Esophagus mucosa (tissue), 1 donor: ENCODE data around the gene SNX32. TPM values are rescaled to one million over a fixed set of nuclear protein-coding genes. Genes with fewer than 3 reads are reported as not detected.
A peak's percentile ranks its signal among the peaks of the same experiment; 100 is the strongest.

Source experiments
- ATAC-seq: fragments of 200-7000 bp; cut with Tn5 transposase; one replicate; pipeline ENCODE4 v1.9.1; 2020
- total RNA-seq: library from RNA; stranded (reverse); gene quantifications from one replicate; pipeline ENCODE4 v1.2.4, GENCODE V29; 2023
- donor health status: DM: yes; HTN: yes; CAD: no.

SNX32 gene
- total RNA-seq = 0.12 TPM

GRCh38 chr11:65833297-65834030, at the start of gene SNX32:
TSS of gene SNX32 (plus strand) at chr11:65833963. CDS start at chr11:65834066, 103 bp downstream.
- ATAC-seq = peak; percentile 99

DNA sequence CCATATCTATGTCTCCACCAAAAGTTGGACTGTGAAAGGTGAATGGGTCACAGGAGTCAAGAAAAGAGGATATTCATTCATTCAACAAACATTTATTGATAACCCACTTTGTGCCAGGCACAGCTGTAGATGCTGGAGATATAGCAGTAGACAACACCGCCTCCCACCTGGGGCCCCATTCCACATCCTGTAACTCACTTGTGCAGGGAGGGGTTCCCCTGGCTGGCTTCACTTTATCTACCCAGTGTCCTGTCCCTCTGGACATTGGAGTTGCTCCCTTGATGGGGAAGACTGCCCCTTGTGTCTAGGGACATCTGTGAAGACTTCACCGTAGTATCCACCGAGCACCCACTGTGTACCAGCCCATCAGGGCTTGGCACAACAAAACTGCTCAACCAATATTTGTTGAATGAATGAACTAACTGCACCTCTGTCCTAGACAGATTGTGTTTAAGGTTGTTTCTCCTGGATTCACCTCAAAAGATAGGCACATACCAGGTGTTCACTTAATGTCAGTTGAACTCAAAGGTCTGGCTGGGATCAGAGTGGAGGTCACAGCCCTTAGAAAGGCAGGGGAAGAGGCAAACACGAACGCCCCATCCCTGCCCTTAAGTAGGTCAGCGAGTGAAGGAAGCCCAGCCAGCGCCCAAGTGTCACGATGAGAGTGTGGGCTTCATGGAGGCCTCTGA, 48.3 kb upstream of the SNX32 start:
- no peak for ATAC-seq

- ATAC-seq = peak; percentile 75
Observed at GRCh38 chr11:65786008-65786785, 47.6 kb upstream of the SNX32 start.

DNA sequence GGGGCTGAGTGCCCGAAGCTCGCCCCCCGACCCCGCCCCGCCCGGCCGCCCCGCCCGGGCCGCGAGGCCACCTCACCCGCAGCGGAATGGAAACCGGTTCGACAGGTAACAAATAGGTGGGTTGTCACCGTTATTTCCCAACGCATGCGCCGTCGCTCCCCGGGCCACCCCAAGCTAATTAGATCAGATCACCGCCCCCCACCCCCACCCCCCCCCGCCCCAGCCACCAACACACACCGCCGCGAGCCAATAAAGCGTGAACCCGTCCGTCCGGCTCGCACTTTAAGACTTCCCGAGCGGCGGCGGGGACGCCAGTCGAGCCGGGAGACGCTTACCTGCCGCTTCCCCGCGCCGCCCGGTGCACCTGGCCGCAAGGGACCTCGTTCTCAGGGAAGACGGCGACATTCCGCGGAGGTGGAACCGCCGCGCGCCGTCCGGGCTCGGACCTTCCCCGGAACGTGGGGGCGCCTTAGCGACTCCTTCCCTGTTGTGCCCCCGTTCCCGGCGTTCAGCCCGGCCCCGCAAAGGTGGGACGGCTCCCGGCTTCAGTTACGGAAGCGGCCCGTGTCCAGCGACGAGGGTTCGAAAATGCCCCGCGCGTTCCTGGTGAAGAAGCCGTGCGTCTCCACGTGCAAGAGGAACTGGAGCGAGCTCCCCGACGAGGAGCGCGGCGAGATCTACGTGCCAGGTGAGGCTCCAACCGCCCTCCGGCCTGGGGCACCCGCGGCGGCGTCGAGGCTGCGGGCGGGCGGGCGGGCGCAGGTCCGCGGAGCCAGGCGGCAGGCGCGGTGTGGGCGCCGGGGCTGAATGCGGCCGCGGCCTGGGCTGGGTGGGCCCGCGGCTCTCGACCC, 46.8 kb upstream of the SNX32 start, which contains the start of gene OVOL1:
Gene OVOL1 (plus strand): TSS at position 278 of the 851 bp plus-strand sequence. CDS start 311 bp downstream, at position 589.
- peak; percentile 65 for ATAC-seq

DNA sequence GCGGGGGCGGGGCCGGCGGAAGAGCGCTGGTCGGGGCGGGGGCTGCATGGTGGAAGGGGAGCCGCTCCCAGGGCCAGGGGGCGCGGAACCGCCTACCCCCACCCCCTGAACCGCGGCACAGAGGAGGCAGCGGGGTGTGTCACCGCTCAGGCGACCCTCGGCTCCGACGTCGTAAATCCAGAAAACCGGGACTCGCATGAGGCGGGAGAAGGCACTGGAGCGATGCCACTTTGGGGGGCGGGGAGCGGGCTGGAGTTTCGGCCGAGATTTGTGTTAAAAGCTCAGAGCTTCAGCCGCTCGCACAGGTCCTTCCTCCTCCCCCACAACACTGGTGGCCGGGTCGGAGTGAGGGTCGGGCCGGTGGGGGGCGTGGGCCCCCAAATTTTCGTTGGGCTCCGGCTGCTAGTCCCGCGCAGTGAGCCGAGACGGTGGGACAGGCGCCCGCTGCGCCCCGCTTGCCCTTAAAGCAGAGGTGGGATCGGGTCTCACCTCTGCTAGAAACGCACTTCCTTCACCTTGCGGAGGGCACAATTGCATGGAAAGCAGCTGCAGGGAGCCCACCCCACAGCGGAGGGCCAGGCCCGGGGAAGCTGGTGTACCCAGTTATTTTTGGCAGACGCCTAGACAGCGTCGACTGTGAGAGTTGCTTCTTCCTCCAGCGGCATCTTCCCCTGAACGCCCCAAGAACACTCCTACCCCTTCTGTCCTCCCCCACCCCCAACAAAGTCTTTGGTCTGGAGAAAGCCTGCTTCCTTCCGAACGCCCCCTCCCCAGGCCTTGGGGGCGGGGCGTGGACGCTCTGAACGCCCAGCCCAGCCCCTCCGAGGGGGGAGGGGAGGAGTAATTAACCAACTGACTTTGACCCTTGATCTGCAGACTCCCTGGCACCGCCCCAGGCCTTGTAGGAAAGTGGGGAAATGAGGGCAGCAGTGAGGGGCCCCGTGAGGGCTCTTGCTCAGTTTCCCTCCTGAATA, 45.8 kb upstream of the SNX32 start:
- ATAC-seq = no peak

- no peak for ATAC-seq
Observed at GRCh38 chr11:65788821-65789220, 44.9 kb upstream of the SNX32 start.

GRCh38 chr11:65789230-65790103, 44.3 kb upstream of the SNX32 start:
- no peak for ATAC-seq

DNA sequence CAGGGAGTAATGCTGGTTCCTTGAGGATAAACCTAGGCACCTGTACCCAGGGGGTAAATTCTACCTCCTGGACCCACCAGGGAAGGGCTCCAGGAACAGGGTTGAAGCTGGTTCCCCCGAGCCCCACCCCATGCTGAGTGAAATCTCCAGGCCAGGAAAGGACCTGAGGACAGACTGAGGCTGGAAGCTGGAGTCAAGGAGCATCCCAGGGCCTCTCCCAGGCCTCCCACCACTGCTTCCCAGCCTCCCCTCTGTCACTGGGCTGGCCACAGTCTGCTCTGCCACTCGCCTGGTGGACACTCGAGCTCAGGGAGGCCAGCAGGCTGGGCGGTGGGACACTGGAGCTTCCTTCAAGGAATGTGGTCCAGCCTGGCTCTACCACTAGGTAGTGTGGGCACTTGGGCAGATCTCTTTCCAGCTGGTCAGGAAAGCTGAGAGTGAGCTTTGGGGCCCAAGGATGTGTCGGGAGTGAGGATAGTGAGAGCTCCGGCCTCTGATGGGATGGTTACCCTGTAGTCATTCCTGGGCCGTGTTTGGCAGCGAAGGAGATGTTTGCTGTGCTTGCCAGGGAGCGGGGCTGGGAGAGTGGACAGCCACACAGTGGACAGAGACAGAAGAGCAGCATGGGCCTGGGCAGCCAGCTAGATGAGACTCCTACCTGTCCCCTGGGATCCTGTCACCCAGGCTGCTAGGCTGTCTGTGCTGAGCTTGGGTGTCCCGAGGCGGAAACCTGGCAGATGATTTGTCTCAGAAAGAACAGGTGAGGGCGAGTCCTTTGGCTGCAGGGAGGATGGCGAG, 43.5 kb upstream of the SNX32 start:
- no peak for ATAC-seq

GRCh38 chr11:65790902-65791650, 42.7 kb upstream of the SNX32 start:
- ATAC-seq = no peak

GRCh38 chr11:65791719-65792213, 42.0 kb upstream of the SNX32 start:
- ATAC-seq = peak; percentile 56

DNA sequence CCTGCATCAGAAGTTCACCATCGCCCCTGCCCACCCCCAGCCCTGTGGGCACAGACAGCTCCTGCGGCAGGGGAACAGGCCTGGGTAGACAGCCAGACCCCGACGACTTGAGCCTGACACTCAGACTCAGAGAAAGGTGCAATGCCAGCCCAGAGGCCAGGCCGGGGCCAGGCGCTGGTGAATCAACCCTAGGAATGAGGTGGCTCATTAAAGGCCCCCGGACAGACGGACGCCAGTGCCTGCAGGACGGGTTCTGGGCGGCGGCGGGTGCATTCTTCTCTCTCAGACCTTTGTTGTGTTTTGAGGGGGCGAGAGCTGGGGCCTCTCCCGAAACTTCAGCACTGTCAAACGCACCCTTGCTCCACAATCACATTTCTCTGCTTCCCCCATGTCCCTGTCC, 41.3 kb upstream of the SNX32 start:
- ATAC-seq = peak; percentile 32

- ATAC-seq = peak; percentile 79
Observed at GRCh38 chr11:65793144-65793581, 40.6 kb upstream of the SNX32 start.

DNA sequence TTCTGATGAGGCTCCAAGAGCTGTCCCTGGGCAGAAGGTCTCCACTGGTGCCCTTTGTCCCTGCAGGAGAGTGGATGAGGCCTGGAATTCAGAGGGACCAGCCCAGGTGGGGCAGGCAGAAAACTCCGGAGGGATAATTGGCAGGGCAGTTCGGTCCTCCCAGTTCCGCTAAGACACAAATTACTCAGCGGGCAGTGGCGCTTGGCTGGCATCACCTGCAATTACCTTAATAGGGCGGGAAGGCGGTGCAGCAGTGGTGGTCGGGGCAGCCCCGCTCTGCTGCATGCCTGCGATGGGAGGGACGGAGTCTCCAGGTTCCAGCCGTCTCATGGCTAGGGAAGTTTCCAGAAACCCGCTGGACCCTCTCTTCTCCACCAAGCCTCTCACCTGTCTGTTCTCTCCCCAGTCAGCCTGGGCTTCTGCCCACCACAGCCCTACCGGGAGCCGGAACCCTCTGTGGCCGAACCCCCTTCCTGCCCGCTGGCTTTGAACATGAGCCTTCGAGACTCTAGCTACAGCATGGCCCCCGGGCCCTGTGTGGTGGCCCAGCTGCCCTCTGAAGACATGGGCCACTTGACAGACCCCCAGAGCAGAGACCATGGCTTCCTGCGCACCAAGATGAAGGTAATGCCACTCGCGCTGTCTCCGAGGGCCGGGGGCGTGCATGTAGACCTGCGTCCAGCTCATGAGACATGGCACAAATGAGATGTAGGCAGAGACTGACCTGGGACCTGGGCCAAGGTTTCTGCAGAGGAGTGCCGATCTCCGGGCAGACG, 40.0 kb upstream of the SNX32 start:
- peak; percentile 4 for ATAC-seq

DNA sequence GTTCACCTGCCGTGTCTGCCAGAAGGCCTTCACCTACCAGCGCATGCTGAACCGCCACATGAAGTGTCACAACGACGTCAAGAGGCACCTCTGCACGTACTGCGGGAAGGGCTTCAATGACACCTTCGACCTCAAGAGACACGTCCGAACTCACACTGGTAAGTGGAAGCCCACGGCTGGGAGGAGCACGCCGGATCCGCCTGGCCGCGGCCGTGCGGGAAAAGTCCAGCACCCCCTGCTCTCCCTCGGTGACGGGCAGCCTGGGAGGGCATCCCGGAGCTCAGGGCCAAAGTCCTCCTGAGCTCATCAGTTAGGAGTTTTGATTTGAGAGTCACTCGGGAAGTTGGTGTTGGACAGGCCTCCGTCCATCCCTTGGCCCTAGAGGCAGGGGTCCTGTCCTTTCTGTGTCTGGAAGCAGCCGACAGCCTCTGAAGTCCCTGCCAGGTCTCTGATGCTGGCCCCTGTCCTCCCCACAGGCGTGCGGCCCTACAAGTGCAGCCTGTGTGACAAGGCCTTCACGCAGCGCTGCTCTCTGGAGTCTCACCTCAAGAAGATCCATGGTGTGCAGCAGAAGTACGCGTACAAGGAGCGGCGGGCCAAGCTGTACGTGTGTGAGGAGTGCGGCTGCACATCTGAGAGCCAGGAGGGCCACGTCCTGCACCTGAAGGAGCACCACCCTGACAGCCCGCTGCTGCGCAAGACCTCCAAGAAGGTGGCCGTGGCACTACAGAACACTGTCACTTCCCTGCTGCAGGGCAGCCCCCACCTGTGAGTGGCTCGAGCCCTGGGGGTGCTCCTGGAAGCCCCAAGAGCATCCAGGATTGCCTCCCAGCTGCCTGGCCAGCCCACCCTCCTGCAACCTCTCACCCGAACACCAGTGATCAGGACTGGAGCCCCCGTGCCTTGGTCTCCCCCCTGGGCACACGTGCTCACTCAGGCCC, 38.9 kb upstream of the SNX32 start:
- ATAC-seq = no peak

GRCh38 chr11:65796726-65797601, 36.8 kb upstream of the SNX32 start:
- no peak for ATAC-seq
